Activated naive CD8-positive, alpha-beta T cell treated with anti-CD3 and anti-CD28 coated beads for 36 hours (primary cell): ENCODE data around the gene ABCC2. TPM values are rescaled to one million over a fixed set of nuclear protein-coding genes. Genes with fewer than 3 reads are reported as not detected.
"Not testable (repeated sequence)": the region's sequence is repeated elsewhere in the genome, so short reads cannot be mapped to it uniquely, and the experiment has no call there.

Experiments used
- DNase-seq: peaks from one replicate; pipeline ENCODE4 v3.0.0; 2021
- H3K27ac Mint-ChIP-seq: one replicate; pipeline ENCODE4 v1.8.0; 2022; ENCODE audit warnings: mild to moderate bottlenecking, moderate library complexity, mixed read lengths
- H3K27me3 Mint-ChIP-seq: one replicate; pipeline ENCODE4 v1.8.0; 2022; ENCODE audit warnings: mild to moderate bottlenecking, mixed read lengths
- H3K36me3 Mint-ChIP-seq: one replicate; pipeline ENCODE4 v1.8.0; 2021; ENCODE audit warnings: mild to moderate bottlenecking, mixed read lengths
- H3K4me1 Mint-ChIP-seq: one replicate; pipeline ENCODE4 v1.8.0; 2021; ENCODE audit warnings: mixed read lengths
- H3K4me3 Mint-ChIP-seq: one replicate; pipeline ENCODE4 v1.8.0; 2022; ENCODE audit warnings: mild to moderate bottlenecking, moderate library complexity, mixed read lengths
- H3K9me3 Mint-ChIP-seq: one replicate; pipeline ENCODE4 v1.8.0; 2022; ENCODE audit warnings: mixed read lengths
- total RNA-seq, 2 experiments: library from RNA; stranded (reverse); gene quantifications; one replicate each; pipeline ENCODE4 v1.2.3, GENCODE V29; 2021

ABCC2 gene
- total RNA-seq, 2 experiments from 2014 or later, result 0.70 to 0.99 TPM

DNA sequence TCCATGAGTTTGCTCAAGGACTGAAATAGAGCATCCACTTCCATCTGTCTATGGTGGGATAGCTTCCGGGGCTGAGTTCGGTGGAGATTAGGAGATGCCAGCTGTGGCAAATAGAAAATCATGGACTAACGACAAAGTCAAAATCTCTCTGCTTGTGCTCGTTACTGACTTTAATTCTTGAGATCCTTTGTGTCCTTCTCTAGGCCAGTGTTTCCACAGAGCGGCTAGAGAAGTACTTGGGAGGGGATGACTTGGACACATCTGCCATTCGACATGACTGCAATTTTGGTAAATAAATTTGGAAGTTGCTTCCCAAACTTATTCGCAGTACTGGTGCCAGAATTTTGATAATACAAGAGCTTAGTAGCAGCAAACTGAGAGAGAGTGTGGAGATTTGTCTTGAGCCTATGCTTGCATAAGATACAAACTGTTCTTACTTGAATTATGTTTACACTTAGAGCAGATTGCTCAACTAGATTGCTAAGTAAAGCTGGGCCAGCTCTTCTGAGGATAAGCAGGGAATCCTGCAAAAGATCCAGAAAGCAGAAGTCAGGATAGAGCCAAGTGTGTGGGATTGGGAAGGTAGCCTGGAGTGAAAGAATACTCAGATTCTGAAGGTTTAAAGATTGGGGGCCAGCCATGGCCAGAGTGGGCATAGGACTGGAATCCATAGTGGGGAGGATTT, 27.6 kb downstream of the ABCC2 start:
- H3K9me3 Mint-ChIP-seq, result peaks cover 3% of the 10 kb centered on the region
- no peak overlapping the region for H3K4me3 Mint-ChIP-seq
- H3K27me3 Mint-ChIP-seq, result no peaks in the 10 kb centered on the region
- no peaks in the 10 kb centered on the region for H3K4me1 Mint-ChIP-seq
- H3K36me3 Mint-ChIP-seq, result peaks cover 2% of the 10 kb centered on the region
- H3K27ac Mint-ChIP-seq, result no peak overlapping the region
- DNase-seq, result no peak

DNA sequence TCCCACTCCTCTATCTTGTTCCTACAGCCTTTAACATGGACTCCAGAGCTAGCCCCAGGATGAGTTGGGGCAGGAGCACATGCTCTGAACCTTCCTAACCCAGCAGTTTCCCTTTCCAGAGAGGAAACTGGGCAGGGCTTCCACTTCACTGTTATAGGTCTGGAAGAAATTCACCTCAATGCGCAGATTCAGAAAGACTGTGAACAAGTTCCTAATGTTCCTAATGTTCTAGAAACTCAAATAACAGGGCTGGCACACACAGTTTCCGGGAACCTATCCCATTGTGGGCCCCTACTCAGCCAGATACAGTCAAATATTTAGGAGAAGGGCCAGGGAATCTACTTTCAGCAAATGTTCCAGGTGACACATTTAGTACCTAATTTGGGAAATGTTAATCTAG, 29.7 kb downstream of the ABCC2 start:
- Mint-ChIP-seq H3K36me3 (peaks cover 2% of the 10 kb centered on the region), H3K27me3 (no peaks in the 10 kb centered on the region), H3K4me1 (no peaks in the 10 kb centered on the region), H3K27ac (no peak overlapping the region), H3K4me3 (no peak overlapping the region), H3K9me3 (peaks cover 7% of the 10 kb centered on the region)
- no peak for DNase-seq

DNA sequence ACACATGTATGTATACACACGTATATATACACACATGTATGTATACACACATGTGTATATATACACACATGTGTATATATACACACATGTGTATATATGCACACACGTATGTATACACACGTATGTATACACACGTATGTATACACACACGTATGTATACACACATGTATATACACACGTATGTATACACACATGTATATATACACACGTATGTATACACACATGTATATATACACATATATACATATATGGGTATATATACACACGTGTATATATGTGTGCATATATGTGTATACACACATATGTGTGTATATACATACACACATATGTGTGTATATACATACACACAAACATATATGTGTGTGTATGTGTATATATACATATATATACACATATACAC, 31.7 kb downstream of the ABCC2 start:
- Mint-ChIP-seq H3K36me3 (peaks cover 2% of the 10 kb centered on the region), H3K4me3 (no peak overlapping the region), H3K27ac (no peak overlapping the region), H3K9me3 (peaks cover 7% of the 10 kb centered on the region), H3K4me1 (no peaks in the 10 kb centered on the region), H3K27me3 (no peaks in the 10 kb centered on the region)
- DNase-seq, result no peak

DNA sequence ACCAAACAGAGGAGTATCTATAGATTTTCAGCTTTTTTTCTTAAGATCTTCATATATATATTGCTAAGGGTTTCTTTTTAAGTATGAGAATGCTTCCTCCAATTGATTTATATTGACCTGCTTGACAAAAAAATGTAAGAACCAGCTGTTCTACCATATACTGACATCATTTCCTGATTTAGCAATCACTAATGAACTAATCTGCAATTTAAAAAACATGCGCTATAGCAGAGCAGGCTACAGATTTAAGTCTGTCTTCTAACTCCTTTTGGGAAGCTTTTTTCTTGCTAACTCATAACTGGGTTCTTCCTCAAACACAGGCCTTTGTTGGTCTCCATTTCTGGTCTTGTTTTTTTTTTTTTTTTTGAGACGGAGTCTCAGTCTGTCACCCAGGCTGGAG, 33.2 kb downstream of the ABCC2 start:
- Mint-ChIP-seq H3K36me3 (peaks cover 2% of the 10 kb centered on the region), H3K9me3 (peaks cover 7% of the 10 kb centered on the region), H3K27me3 (no peaks in the 10 kb centered on the region), H3K4me3 (no peak overlapping the region), H3K4me1 (no peaks in the 10 kb centered on the region), H3K27ac (no peak overlapping the region)
- DNase-seq, result no peak

DNA sequence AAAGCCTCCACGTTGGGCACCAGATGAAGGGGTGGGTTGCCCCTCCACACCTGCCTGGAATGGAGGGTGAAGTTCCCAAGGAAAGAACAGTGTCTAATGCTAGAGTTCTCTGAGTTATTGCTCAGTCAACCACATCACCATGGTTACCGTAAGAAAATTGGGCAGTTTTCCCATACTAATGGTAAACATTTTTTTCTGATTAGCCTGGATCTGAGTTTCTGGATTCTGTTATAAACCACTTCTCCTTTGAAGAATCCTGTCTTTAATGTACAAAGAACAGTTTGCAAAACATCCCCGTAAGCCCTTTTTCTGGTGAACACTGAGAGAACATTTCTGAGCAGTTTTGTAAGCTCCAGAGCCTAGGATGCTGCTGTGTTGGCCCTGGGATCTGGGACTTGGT, 45.5 kb downstream of the ABCC2 start:
- Mint-ChIP-seq H3K36me3 (peaks cover 6% of the 10 kb centered on the region), H3K27me3 (no peaks in the 10 kb centered on the region), H3K9me3 (peaks cover 1% of the 10 kb centered on the region), H3K27ac (no peak overlapping the region), H3K4me3 (no peak overlapping the region), H3K4me1 (no peaks in the 10 kb centered on the region)
- no peak for DNase-seq

DNA sequence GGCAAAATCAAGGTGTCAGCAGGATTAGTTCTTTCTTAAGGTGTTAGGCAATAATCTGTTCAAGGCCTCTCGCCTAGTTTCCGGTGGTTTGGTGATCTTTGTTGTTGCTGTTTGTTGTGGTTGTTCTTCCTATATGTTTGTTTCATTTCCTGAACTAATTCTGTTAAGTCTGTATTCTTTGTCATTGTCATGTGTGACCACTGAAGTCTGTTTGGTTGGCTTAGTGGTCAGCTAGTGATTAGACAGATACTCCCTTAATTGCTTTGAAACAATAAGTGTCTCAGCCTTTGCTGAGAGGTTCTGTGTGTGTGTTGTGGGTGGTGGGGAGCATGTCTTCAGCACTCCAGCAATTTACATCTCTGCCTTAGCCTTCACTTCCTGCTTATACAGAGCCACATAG, 46.0 kb downstream of the ABCC2 start:
- no peaks in the 10 kb centered on the region for H3K4me1 Mint-ChIP-seq
- DNase-seq, result no peak

DNA sequence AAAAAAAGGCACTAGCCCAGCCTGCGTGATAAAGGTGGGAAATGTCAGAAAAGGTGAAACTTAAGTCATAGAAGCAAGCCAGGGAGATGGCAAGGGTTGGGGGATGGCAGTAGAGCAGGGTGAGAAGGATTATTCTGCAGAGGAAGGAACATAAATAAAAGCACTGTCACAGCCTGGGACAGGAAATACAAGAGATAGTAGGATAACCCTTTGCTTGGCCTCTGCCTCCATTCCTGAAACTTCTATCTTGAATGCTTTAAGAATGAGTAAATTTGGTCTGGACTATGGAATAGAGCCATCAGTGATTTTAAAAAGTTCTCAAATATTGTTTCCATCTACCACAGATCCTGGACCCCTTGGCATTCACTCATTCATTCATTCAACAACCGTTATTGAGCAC, 50.0 kb downstream of the ABCC2 start:
- peaks cover 1% of the 10 kb centered on the region for H3K9me3 Mint-ChIP-seq
- H3K27me3 Mint-ChIP-seq, result no peaks in the 10 kb centered on the region
- no peak for DNase-seq
- no peak overlapping the region for H3K27ac Mint-ChIP-seq
- no peak overlapping the region for H3K4me3 Mint-ChIP-seq
- no peaks in the 10 kb centered on the region for H3K4me1 Mint-ChIP-seq
- peaks cover 6% of the 10 kb centered on the region for H3K36me3 Mint-ChIP-seq

More for the DNA sequence above, 46.0 kb downstream of the ABCC2 start:
- peaks cover 6% of the 10 kb centered on the region for H3K36me3 Mint-ChIP-seq
- peaks cover 1% of the 10 kb centered on the region for H3K9me3 Mint-ChIP-seq
- H3K27ac Mint-ChIP-seq, result no peak overlapping the region
- no peaks in the 10 kb centered on the region for H3K27me3 Mint-ChIP-seq
- no peak overlapping the region for H3K4me3 Mint-ChIP-seq

DNA sequence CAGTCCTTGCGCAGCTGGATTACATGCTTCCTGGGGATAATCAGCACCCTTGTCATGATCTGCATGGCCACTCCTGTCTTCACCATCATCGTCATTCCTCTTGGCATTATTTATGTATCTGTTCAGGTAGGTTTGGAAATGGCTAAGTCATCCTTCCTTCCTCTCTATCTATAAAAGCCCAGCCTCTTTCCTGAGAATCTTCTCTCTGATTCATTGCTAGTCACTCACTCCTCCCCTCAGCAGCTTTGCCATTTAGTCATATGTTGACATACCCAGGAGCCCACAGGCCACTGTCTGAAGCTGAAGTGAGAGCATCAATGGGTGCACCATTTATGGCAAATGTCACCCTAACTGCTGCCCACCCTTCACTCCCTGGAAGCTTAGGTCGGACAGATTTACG, 52.0 kb downstream of the ABCC2 start:
- no peaks in the 10 kb centered on the region for H3K4me1 Mint-ChIP-seq
- H3K36me3 Mint-ChIP-seq, result peaks cover 6% of the 10 kb centered on the region
- H3K27me3 Mint-ChIP-seq, result no peaks in the 10 kb centered on the region
- no peak overlapping the region for H3K4me3 Mint-ChIP-seq
- DNase-seq, result no peak
- no peak overlapping the region for H3K27ac Mint-ChIP-seq
- no peaks in the 10 kb centered on the region for H3K9me3 Mint-ChIP-seq

DNA sequence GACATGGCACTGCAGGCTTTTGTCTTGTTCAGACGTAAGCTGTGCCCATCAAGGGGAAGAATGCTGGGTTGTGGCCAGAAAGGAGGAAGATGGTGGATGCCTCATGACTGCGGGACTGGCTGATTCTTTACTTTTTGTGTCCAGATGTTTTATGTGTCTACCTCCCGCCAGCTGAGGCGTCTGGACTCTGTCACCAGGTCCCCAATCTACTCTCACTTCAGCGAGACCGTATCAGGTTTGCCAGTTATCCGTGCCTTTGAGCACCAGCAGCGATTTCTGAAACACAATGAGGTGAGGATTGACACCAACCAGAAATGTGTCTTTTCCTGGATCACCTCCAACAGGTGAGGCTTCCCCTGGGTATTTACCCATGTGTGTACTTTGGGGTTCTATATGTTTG, 53.5 kb downstream of the ABCC2 start:
- Mint-ChIP-seq H3K9me3 (no peaks in the 10 kb centered on the region), H3K4me3 (no peak overlapping the region), H3K4me1 (no peaks in the 10 kb centered on the region), H3K27ac (no peak overlapping the region), H3K36me3 (no peaks in the 10 kb centered on the region), H3K27me3 (no peaks in the 10 kb centered on the region)
- no peak for DNase-seq

DNA sequence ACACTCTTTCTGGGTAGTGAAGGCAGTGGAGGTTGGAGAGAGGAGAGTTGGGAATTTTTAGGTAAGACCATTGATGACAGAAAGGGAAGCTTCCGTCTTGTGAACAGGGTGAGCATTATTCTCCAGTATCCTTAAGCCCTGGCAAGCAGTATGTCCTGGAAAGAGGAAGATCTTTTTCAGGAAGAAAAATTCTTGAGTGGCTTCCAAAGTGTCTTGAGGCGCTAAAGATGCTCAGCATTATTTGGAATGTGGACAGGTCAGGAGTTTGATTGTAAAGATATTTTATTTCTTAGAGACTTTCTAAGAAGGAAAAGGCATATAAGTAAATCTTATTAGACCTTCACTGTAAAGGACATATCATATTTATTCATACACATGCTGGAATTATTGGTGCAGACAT, 54.3 kb downstream of the ABCC2 start:
- Mint-ChIP-seq H3K27ac (no peak overlapping the region), H3K9me3 (no peaks in the 10 kb centered on the region), H3K36me3 (no peaks in the 10 kb centered on the region), H3K4me3 (no peak overlapping the region), H3K4me1 (no peaks in the 10 kb centered on the region), H3K27me3 (no peaks in the 10 kb centered on the region)
- no peak for DNase-seq

DNA sequence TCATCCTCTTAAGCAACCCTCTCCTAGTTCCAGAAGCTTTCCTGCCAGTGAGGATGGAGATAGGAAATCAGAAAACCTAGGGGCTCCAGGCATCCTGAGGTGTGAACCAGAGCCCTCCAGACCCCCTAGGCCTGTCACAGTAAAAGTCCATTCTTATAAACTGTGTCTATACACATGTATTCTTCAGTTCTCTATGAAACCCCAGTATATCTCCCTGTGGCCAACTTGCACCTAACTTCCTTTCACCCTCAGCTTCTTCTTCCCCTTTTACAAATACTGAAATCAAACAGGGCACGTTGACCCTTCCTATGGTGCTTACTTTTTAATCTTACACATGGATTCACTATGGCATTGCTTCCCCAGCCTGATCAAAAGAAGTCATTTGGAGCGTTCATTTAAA, 58.4 kb downstream of the ABCC2 start:
- not testable (repeated sequence) for H3K27me3 Mint-ChIP-seq, H3K36me3 Mint-ChIP-seq, H3K4me1 Mint-ChIP-seq, H3K27ac Mint-ChIP-seq, H3K4me3 Mint-ChIP-seq, DNase-seq, H3K9me3 Mint-ChIP-seq

DNA sequence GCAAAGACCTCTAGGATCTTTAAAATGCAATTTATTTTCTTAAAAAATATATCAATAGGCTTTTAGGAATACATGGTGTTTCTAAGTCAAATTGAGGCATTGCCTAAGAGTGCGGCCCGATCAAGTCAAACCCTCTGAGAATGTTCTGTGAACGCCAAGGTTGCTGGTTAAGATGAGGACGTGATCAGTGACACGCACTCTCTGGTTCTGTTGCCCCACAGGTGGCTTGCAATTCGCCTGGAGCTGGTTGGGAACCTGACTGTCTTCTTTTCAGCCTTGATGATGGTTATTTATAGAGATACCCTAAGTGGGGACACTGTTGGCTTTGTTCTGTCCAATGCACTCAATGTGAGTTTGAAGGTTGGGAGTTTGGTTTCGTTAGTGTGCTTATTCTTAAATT, 59.3 kb downstream of the ABCC2 start:
- no peak for DNase-seq
- Mint-ChIP-seq H3K4me1 (peaks cover 6% of the 10 kb centered on the region), H3K27me3 (no peaks in the 10 kb centered on the region), H3K9me3 (no peaks in the 10 kb centered on the region), H3K27ac (no peak overlapping the region), H3K4me3 (no peak overlapping the region), H3K36me3 (no peaks in the 10 kb centered on the region)

DNA sequence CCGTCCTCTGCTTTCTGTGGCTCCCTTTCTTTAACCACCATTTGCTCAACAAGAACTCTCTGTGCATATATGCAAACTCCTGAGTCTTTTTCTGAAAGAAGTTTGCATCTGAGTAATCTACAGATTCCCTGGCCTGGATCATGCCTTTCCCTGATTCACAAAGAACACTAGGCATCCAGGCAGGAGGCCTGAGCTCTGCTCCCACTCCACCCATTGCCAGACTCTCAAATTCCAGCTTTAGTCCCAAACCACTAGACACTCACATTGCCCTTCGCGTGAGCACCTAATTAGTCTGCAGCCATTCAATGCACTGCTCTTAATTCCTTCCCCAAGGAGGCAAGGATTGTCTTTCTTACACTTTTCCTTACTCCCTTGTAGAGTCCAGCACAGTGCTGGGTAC, 60.9 kb downstream of the ABCC2 start:
- no peak for DNase-seq
- Mint-ChIP-seq H3K36me3 (no peaks in the 10 kb centered on the region), H3K4me3 (no peak overlapping the region), H3K27ac (no peak overlapping the region), H3K27me3 (no peaks in the 10 kb centered on the region), H3K4me1 (peaks cover 6% of the 10 kb centered on the region), H3K9me3 (no peaks in the 10 kb centered on the region)

DNA sequence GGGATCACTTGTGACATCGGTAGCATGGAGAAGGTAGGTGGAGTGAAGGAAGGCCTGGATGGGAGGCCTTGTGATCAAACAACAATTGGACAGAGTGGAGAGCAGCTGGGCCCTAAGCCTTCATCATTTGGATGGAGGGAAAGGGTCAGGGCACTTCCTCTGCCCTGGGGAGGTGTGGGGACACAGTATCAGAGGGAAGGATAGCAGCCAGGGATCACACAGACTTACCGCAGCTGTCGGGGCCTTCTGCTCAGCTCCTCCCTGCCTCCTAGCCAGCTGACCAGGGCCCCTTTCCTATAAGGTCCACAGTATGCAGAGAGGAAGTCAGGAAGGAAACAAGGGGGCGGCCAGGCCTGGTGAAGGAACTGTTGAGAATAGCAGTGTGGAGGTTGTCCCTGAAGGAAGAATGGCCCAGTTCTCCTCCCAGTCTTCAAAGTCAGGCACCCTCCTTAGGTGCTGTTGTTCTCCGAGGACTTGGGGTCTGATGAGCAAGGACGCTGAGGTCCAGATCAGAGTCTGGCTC, 62.1 kb downstream of the ABCC2 start:
- Mint-ChIP-seq H3K27me3 (no peaks in the 10 kb centered on the region), H3K27ac (no peak overlapping the region), H3K9me3 (no peaks in the 10 kb centered on the region), H3K4me3 (no peak overlapping the region), H3K4me1 (peaks cover 6% of the 10 kb centered on the region), H3K36me3 (no peaks in the 10 kb centered on the region)
- DNase-seq, result no peak

DNA sequence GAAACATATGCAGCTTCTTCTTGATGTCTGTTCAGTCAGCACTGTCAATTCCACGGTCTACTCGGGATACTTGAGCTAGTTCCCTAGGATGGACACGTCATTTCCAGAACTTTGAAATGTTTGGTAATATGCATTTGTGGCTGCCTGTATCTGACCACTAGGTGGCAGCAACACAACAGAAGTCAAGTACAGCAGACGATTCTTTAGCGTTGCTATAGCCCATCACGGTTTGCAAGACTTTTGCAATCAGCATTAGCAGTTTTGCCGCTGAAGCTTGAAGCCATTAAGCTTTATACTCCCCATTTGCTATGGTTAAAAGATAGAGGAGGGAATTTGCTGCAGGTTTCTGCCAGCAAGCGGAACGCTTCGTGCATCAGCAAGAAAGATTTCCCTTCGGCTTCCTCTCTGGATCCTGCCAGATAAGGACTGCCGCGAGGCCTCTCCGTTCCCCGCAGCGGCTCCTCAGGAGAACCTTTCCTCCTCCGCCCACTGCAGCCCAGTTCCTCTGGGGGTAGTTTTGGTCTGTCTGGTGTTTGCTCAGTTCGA, 63.5 kb downstream of the ABCC2 start:
- no peaks in the 10 kb centered on the region for H3K27me3 Mint-ChIP-seq
- no peaks in the 10 kb centered on the region for H3K9me3 Mint-ChIP-seq
- no peak overlapping the region for H3K27ac Mint-ChIP-seq
- H3K4me3 Mint-ChIP-seq, result no peak overlapping the region
- H3K36me3 Mint-ChIP-seq, result no peaks in the 10 kb centered on the region
- H3K4me1 Mint-ChIP-seq, result peaks cover 6% of the 10 kb centered on the region
- peak; percentile 56 for DNase-seq

DNA sequence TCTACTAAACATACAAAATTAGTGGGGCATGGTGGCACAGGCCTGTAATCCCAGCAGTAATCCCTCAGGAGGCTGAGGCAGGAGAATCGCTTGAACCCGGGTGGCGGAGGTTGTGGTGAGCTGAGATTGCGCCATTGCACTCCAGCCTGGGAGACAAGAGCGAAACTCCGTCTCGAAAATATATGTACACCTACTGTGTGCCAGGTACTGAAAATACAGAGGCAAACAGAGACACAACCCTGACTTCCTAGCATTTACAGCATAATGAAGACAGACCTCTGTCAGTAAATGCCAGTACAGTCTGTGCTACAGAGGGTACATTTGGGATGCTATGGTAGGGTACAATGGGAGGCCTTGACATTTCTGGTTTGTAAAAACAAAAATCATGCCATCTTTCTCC, 66.6 kb downstream of the ABCC2 start:
- Mint-ChIP-seq H3K36me3 (peaks cover 8% of the 10 kb centered on the region), H3K27ac (no peak overlapping the region), H3K9me3 (no peaks in the 10 kb centered on the region), H3K4me3 (no peak overlapping the region), H3K4me1 (peaks cover 6% of the 10 kb centered on the region), H3K27me3 (no peaks in the 10 kb centered on the region)
- DNase-seq, result no peak
